AG10803 (cell line): ENCODE measurements around the gene PTH1R.

Experiments
- DNase-seq: peaks from one replicate; pipeline ENCODE4 v3.0.0; 2010; ENCODE audit warnings: low read depth
- H3K4me3 ChIP-seq: 2 replicates; pipeline ENCODE4 v1.5.1; 2011; ENCODE audit warnings: mild to moderate bottlenecking, low read length, control low read depth
- CTCF ChIP-seq: conservative IDR thresholded peaks from 2 replicates; pipeline ENCODE4 v1.5.1; 2011; ENCODE audit warnings: mild to moderate bottlenecking, low read length, control low read depth, inconsistent platforms

The PTH1R gene

GRCh38 chr3:46901591-46902187, 24.2 kb downstream of the PTH1R start:
- TF ChIP-seq CTCF, result no peak
- no peak for DNase-seq
- no peak overlapping the region for H3K4me3 ChIP-seq

- TF ChIP-seq CTCF, result no peak
- no peak for DNase-seq
- H3K4me3 ChIP-seq, result no peak overlapping the region
These were observed 24.7 kb downstream of the PTH1R start for GRCh38 chr3:46902188-46902631.

- DNase-seq, result peak; percentile 60
- TF ChIP-seq CTCF, result no peak
- no peak overlapping the region for H3K4me3 ChIP-seq
These were observed 26.1 kb downstream of the PTH1R start for GRCh38 chr3:46903341-46904302.

GRCh38 chr3:46904303-46905212, 27.0 kb downstream of the PTH1R start:
- TF ChIP-seq CTCF, result no peak
- DNase-seq, result no peak
- H3K4me3 ChIP-seq, result no peak overlapping the region

- no peak for DNase-seq
- no peak for TF ChIP-seq CTCF
These were observed 27.7 kb downstream of the PTH1R start for GRCh38 chr3:46905213-46905560.

GRCh38 chr3:46905661-46906451, 28.3 kb downstream of the PTH1R start:
- no peak overlapping the region for H3K4me3 ChIP-seq
- no peak for TF ChIP-seq CTCF
- no peak for DNase-seq

More at GRCh38 chr3:46905213-46905560, 27.7 kb downstream of the PTH1R start:
- no peak overlapping the region for H3K4me3 ChIP-seq
